ENCODE measurements around the gene TIMM22.
"Not testable (repeated sequence)": the region's sequence is repeated elsewhere in the genome, so short reads cannot be mapped to it uniquely, and the experiment has no call there.

TIMM22 gene

DNA sequence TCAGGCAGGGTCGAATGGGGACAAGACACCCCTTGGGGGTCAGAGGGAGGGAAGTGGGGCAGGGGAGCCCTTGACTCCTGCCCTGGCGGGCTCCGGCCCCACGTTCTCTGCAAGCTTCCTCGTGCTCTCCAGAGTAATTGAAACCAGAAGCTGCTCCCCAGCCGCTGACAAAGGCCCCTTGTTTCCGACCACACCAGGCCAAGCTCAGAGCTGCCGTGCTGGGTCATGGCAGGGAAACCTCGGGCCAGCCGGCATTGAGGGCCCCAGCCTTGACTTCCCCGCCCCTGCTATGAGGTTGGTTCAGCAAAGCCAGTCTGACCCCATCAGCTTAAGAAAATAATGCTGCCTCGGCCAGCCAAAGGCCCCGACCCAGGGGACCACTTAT, 43.3 kb downstream of the TIMM22 start:
- DNase-seq: no peak

- DNase-seq: no peak
Measured at GRCh38 chr17:1041746-1042145, 44.8 kb downstream of the TIMM22 start.

DNA sequence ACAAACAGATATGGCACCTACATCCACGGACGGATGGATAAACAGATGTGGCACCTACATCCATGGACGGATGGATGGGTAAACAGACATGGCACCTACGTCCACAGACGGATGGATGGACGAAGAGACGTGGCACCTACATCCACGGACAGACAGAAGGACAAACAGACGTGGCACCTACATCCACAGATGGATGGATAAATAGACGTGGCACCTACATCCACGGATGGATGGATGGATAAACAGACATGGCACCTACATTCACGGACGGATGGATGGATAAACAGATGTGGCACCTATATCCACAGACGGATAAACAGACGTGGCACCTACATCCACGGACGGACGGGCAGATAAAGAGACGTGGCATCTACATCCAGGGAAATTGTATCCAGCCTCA, 45.6 kb downstream of the TIMM22 start:
- no peak for DNase-seq

GRCh38 chr17:1043601-1044251, 46.8 kb downstream of the TIMM22 start:
- DNase-seq: no peak

- not testable (repeated sequence) for DNase-seq
Measured at GRCh38 chr17:1044387-1045009, 47.6 kb downstream of the TIMM22 start.

DNA sequence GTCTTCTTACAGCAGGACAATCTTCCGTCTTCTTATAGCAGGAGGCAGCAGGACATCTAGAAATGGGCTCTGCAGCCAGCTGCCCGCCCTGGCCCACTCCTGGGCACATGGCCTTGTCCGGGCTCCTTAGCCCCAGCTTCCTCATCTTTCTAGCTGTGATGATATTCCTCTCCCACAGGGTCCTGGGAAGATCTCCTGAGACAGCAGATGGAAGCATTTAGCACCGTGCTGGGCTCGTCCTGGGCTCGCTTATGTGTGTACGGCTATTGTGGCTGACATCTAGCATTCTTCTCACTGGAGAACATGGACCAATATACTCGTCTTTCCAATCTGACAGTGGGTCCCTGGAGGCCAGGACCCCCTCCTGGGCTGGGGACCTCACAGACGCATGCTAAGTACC, 48.5 kb downstream of the TIMM22 start:
- DNase-seq: no peak

- no peak for DNase-seq
Measured at GRCh38 chr17:1047177-1047878, 50.4 kb downstream of the TIMM22 start.

GRCh38 chr17:1047879-1048470, 51.0 kb downstream of the TIMM22 start:
- DNase-seq: no peak

- DNase-seq: not testable (repeated sequence)
Measured at GRCh38 chr17:1048516-1049115, 51.7 kb downstream of the TIMM22 start.

DNA sequence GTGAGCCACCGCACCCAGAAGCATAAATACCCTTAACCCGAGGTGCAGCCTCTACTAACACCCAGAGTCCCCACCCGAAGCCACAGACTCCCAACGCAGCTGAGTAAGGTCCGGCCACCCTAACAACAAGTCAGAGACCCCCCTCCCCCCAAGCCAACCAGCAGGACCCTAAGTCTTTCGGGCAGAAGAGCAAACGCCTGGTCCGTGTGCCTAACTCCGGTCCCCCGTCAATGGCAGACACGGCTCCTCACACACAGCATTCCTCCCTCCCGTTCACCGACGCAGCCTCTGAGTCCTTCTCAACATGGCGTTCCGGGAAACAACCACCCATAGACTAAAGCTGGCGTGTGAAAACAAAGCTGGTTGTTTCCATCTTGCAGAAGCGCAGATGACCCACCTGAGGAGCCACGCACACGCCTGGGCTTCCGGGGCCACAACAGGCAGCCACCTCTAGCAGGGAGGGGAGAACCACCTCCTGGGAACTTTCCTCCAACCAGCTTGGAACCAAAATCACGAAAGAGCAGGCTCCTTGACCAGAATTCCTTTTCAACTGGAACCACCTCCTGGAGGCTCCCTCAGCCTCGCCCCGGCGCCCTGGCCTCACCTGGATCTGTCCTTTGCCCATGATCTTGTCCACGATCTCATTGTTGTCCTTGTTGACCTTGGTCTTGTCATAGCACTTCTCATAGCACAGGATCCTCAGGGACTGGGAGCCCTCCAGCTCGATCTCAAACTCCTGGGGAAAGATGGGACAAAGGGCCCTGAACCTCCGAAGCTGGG, 52.7 kb downstream of the TIMM22 start:
- DNase-seq: no peak

- DNase-seq: no peak
Measured at GRCh38 chr17:1050246-1050995, 53.5 kb downstream of the TIMM22 start.

DNA sequence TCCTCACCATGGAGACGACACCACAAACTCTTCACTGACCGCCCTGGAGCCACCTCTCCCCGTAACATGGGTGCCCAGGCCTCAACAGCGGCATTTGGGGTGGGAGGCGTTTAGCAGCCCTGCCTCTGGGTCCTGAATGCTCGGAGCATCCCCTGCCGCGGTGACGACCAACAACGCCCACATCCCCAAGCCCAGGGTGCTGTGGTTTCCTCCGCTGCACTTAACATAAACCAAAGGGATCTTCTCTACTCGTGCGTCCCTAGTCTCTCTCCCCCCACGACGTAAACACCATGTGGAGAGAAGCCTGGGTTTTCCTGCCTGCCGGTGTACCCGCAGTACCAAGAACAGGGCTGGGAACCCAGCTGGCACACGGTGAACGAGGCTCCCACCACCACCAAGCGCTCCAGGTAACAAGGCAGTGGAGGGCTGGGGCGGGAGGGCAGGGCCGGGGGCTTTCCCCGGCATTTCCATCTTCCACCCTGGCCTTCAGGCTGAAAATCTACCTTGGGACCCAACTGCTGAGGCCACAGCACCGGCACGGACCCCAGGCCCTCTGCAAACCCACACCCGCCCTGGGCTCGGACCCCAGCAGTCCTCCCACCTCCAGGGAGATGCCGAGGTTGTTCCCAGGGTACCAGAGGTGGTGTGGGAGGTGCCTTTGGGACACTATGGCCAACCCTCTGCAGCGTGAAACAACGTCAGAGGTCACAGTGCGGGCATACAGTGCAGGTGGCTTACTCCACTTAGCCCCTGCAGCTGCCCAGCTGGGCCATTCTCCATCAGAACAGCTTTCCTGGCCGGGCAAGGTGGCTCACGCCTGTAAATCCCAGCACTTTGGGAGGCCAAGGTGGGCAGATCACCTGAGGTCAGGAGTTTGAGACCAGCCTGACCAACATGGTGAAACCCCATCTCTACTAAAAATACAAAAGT, 54.3 kb downstream of the TIMM22 start:
- no peak for DNase-seq
